Right ventricle myocardium superior (tissue), 1 donor: ENCODE measurements around the gene RFC3. TPM values are rescaled to one million over a fixed set of nuclear protein-coding genes. Genes with fewer than 3 reads are reported as not detected.
"Not testable (repeated sequence)": the region's sequence is repeated elsewhere in the genome, so short reads cannot be mapped to it uniquely, and the experiment has no call there.

Experiments
- ATAC-seq: fragments of 200-7000 bp; cut with Tn5 transposase; one replicate; pipeline ENCODE4 v1.9.1; 2020; ENCODE audit warnings: mild to moderate bottlenecking; ENCODE audit not compliant: poor library complexity
- DNase-seq: peaks from one replicate; pipeline ENCODE4 v3.0.0-alpha.2; 2020
- intact Hi-C: fragments of 100-400 bp; cut with DNase I; formaldehyde crosslinking; loops from one replicate; pipeline ENCODE4 v1.11.2; 2022
- long read RNA-seq: library from polyadenylated mRNA; unstranded; transcript quantifications from one replicate; pipeline ENCODE4 v2.0.0, GENCODE V29; 2021
- total RNA-seq: library from RNA; stranded (reverse); fragmentation: NEBNext Ultra II Directional; extraction: Animal tissue kit (Norgen Biotek cat#: 25700); gene quantifications from one replicate; pipeline ENCODE4 v1.2.1, GENCODE V29; 2021
- donor health status: DM: no; HTN: yes; CAD: no; lungs with severe emphysema.

Gene RFC3, protein sequence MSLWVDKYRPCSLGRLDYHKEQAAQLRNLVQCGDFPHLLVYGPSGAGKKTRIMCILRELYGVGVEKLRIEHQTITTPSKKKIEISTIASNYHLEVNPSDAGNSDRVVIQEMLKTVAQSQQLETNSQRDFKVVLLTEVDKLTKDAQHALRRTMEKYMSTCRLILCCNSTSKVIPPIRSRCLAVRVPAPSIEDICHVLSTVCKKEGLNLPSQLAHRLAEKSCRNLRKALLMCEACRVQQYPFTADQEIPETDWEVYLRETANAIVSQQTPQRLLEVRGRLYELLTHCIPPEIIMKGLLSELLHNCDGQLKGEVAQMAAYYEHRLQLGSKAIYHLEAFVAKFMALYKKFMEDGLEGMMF
- total RNA-seq = 4.7 TPM
- long read RNA-seq, transcript RFC3-201 (9 exons, 2,402 nt) = major isoform, 7 of 9 reads
- long read RNA-seq, partial matches to known transcripts = 0 of 9 reads
- long read RNA-seq, other reads (novel, unspliced or antisense) = 2 of 9 reads

DNA sequence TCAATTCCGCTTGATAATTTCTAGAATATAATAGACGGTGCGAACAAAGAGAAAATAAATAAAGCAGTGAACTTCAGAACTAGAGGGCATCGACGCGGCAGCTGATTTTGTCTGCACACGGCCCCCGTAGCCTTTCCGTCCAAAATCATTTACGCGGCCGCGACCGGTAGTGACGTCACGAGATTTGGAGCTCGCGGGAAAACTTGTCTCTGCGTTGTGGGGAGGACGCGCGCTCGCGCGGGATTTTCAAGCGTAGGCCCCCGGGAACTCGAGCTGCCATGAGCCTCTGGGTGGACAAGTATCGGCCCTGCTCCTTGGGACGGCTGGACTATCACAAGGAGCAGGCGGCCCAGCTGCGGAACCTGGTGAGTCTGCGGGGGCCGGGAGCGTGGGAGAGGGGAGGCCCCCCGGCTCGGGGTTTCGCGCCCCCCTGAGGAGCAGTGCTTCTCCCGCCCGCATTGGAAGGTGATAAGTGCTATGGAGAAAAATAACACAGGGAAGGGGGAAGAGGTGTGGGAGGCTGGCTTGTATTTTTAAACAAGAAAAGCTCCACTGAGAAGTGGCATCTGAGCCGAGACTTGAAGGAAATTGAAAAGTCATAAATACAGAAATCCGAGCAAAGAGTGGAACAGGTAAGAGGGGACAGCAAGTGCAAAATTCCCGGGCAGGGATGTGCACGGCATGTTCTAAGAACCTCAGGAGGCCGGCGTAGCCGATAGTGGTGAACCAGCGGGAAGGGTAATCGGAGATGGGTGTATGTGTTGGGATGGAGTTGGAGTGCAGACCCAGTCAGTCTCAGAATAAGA is at the start of gene RFC3:
TSS of gene RFC3 (plus strand) at position 249 of the 806 bp plus-strand sequence. CDS start at position 279, 30 bp downstream.
- peak; percentile 97 for DNase-seq
- intact Hi-C loops = no loop called here
- peak; percentile 99 for ATAC-seq

DNA sequence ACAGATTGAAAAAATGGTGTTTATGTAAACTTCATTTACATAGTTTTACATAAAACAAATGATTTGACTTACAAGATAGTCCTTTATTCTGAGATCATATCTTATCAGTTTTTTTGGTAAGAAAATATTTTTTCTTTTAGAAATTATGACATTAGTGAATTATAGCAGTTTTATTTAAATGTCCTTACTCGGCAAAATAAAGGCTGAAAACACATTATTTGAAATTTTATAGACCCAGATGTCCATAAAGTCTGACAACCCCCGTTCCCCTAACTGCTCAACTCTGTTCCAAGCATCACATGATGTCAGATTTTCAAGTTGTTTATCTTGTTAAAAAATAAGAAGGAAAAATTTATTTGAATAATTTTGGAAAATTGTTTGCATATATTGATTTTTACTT is 46.7 kb upstream of the RFC3 start:
- intact Hi-C loops = no loop called here
- no peak for ATAC-seq

DNA sequence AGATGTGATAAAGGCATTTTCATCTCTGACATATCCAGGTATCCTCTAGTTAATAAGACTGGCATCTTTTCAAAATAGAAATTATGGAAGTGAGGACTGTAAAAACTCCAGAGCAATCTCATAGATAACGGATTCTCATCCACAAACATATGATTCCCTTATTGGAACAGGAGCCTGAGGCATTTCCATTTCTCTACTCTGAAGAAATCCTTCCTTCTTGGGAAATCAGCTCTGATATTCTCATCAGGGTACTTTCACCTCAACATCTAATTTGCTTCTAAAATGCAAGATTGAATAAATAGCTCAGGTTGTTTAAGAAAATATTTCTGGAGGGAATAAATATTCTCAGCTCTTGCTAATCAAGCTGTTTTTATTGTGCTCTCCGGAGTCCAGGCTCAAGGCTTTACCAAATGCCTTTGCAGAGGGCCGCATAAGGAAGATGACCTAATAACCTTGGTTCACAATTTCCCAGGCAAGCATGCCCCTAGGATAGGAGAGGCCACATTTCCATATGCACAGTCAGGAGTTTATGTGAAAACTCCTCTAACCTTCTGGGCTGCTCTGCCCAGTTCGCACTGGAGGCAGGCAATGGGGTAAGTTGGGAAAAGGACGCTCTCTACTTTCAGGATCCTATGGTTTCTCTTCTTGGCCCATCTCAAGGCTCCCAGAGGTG is 44.0 kb upstream of the RFC3 start:
- no peak for ATAC-seq
- DNase-seq = no peak
- intact Hi-C loops = no loop called here

More for the DNA sequence above, 46.7 kb upstream of the RFC3 start:
- no peak for DNase-seq

DNA sequence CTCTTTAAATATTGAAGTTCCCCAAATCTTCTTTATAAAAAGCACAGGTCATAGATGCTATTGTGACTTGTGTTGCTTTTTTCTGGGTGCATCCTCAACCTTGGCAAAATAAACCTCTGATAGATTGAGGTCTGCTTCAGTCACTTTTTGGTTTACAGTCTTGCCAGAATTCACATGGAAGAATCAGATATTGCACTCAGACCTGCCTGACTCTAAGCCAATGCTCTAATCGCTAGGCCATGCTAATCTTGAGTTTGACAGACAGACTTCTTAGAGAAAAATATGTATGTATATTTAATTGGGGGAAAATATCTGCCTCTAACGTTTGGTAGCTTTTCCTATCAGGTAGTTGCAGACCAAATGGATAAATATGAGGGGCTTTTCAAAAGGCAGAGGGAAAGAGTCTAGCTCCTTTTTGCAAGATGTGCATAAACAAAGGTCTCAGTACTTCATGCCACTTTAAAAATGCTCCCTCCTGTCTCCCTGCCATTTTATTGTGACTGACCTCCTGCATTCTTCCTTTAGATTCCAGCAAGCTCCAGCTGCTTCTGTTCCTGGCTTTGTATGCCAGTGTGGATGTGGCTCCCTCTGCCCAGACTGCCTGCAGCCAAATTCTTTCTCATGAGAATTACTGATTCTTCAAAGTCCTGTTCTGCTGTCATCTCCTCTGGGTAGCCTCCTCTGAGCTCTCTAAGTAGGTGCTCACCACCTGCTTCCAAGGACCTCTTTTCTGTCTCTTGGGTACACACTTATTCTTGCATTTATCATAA is 42.4 kb upstream of the RFC3 start:
- DNase-seq (no peak), ATAC-seq (peak; percentile 29)
- intact Hi-C loops = no loop called here

- no peak for ATAC-seq
- intact Hi-C loops = no loop called here
- DNase-seq = no peak
Measured at GRCh38 chr13:33776239-33776881, 41.6 kb upstream of the RFC3 start.

DNA sequence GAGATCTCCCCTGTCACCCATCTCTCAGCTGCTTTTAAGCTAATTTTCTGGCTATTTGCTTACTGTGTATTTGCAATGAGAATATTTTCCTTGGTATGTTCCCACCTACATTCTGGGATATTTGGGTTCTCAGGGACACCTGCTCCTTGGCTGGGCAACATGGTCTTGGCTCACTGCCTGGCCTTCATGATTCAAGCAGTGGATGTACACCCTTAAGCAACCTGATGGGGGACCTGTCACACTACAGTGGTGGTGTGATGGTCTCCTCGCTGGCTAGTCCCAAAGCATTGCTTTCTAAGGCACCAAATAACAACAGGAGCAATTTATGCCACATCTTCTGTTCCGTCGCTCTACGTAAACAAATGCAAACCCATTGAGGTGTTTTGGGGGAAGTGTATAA is 35.3 kb upstream of the RFC3 start:
- intact Hi-C loops = no loop called here
- no peak for ATAC-seq
- DNase-seq = no peak

GRCh38 chr13:33783212-33783611 is 34.7 kb upstream of the RFC3 start:
- ATAC-seq, DNase-seq, intact Hi-C loops: not testable (repeated sequence)

DNA sequence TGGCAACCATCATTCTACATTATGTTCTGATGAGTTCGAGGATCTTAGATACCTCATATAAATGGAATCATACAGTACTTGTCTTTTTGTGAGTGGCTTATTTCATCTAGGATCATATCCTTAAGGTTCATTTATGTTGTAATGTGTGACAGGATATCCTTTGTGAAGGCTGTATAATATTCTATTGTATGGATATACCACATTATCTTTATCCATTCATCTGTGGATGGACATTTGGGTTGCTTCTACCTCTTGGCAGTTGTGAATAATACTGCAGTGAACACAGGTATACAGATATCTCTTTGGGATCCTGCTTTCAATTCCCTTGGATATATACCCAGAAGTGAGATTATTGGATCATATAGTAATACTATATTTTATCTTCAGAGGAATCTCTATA is 33.2 kb upstream of the RFC3 start:
- intact Hi-C loops = no loop called here
- ATAC-seq (no peak), DNase-seq (no peak)

- ATAC-seq (no peak), DNase-seq (no peak)
- intact Hi-C loops = no loop called here
Measured at GRCh38 chr13:33785384-33785783, 32.6 kb upstream of the RFC3 start.

DNA sequence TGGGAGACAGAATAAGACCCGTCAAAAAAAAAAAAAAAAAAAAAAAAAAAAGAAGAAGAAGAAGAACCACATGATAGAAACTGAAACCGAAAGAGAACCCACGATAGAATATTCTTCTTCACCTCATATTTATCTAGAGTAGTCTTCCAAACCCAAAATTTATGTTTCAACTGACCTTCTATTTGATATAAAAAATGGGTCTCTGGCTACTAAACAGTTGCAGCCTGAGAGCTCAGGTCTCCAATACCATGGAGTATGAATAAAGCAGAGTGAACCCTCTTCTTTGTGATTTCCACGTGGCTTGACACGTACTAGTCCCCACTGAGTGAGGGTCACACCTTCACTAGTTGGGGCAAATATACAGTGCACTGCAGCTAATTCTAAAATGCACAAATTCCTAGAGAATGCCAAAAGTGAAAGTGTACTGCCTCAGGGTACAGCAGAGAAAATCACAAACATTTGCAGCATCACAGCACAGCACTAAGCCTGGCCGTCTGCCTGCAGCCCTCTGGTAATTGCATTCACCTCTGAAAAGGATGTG is 30.8 kb upstream of the RFC3 start:
- no peak for ATAC-seq

DNA sequence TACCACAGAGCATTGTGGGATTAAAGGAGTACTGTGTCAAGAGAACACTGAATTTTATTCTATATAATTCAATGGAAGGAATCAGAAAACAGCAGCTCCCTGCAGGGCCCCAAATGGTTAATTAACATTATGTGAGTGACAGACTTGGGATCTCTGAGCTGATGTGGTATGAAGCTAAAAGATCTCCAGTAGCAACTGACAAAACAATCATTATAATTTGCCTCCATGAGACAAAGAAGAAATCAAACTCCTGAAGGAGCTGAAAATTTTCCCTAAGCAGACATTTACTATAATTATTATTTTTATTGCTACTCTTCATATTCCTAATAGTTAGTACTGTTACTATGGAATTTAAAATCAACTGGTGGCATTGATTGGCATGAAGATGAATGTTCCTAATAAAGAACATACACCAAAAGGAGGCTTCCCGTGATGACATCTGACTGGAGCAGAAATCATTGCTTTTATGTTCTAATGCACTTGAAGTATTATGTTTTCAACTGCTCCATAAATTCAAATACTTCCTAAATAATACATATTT is 28.8 kb upstream of the RFC3 start:
- no peak for ATAC-seq
- intact Hi-C loops = no loop called here

More for the DNA sequence above, 30.8 kb upstream of the RFC3 start:
- intact Hi-C loops = no loop called here
- no peak for DNase-seq

GRCh38 chr13:33789739-33790138 is 28.2 kb upstream of the RFC3 start:
- intact Hi-C loops = no loop called here
- DNase-seq (no peak), ATAC-seq (no peak)

More for the DNA sequence above, 28.8 kb upstream of the RFC3 start:
- DNase-seq = no peak

DNA sequence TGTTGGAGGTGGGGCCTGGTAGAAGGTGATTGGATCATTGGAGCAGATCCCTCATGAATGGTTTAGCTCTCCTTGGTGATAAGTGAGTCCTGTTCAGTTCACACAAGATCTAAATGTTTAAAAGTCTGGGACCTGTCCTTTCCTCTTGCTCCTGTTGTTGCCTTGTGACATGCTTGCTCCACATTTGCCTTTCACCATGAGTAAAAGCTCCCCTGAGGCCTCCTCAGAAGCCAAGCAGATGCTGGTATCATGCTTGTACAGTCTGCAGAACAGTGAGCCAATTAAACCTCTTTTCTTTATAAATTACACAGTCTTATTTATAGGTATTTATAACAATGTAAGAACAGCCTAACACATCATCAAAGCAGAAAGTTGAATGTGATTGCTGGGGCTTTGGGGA is 24.2 kb upstream of the RFC3 start:
- ATAC-seq (no peak), DNase-seq (no peak)
- intact Hi-C loops = no loop called here

DNA sequence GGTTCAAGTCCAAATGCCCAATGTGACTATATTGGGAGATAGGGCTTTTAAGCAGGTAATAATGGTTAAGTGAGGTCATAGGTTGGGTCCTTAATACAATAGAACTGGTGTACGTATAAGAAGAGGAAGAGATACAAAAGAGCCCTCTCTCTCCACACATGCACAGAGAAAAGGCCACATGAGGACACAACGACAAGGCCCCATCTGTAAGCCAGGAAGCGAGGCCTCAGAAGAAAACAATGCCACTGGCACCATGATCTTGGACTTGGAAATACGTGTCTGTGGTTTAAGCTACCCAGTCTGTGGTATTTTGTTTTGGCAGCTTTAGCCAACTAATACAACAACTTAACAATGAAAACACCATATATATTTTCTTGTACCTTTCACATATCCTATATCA is 23.4 kb upstream of the RFC3 start:
- ATAC-seq (no peak), DNase-seq (no peak)
- intact Hi-C loops = no loop called here

GRCh38 chr13:33796095-33796494 is 21.9 kb upstream of the RFC3 start:
- intact Hi-C loops = no loop called here
- no peak for DNase-seq

DNA sequence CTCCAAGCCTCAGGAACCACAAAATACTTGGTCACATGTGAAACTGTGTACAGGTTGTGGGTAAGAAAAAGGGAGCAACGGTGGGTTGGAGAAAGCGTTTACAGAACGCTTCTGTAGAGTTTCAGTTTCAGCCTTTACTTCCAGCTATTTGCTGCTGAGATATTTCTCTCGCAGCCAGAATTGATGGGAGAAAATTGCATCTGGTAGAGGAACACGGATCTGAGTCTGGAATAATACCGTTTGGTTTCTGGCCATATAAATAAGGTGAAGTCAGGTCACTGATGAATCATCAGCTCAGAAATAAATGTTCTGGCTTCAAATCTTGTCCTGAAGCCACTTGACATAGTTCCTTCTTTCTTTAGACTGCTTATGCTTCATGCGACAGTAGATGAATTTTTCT is 20.3 kb upstream of the RFC3 start:
- peak; percentile 89 for ATAC-seq
- no peak for DNase-seq
- intact Hi-C loops = no loop called here

More at GRCh38 chr13:33796095-33796494, 21.9 kb upstream of the RFC3 start:
- no peak for ATAC-seq

DNA sequence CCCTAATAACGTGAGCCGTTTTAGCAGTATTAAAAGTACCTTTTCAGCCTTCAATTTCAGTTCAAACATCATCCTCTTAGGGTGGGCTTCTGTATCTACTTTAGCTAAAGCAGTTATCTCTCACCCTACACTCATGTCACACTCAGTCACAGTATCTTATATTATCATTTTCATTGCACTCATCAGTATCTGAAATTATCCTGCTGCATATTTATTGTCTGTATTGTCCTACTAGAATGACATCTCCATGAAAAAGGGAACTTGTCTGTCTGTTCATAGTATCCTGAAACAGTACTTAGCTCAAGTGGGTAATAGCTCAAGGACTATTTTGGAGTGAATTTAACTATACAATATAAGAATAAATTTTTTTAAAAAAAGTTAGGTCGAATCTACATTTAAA is 19.9 kb upstream of the RFC3 start:
- DNase-seq (no peak), ATAC-seq (peak; percentile 64)
- intact Hi-C loops = no loop called here
